ENCODE measurements around the gene NUB1. TPM values are rescaled to one million over a fixed set of nuclear protein-coding genes. Genes with fewer than 3 reads are reported as not detected.

The NUB1 gene
- total RNA-seq, 6 donors from 2014 or later: 37.0 to 80.0 (median 50.0) TPM

GRCh38 chr7:151368136-151368571 is 26.5 kb downstream of the NUB1 start:
- Histone ChIP-seq H3K27me3 (no peaks in the 10 kb centered on the region), H3K36me3 (peaks cover 3 to 52% (median 28%) of the 10 kb centered on the region in 4 donors), H3K9me3 (no peaks in the 10 kb centered on the region), H3K27ac (no peak overlapping the region), H3K4me1 (peaks cover 6 to 11% (median 7%) of the 10 kb centered on the region in 4 donors), H3K4me3 (no peak overlapping the region)
- 16 to 18% methylated on average over 11 of the region's 11 CpGs for WGBS, 2 donors
- ATAC-seq (ENCODE audit: low FRiP score in 2 of 2): peak; percentile 94 to 96
- peak; percentile 83 to 87 for DNase-seq
- no peak for TF ChIP-seq POLR2A (IDR thresholded peaks at IDR 0.05)
- TF ChIP-seq POLR2AphosphoS5 (IDR thresholded peaks at IDR 0.05): peak in 1 of 2 donors; percentile 12
- TF ChIP-seq, protein P1, sequence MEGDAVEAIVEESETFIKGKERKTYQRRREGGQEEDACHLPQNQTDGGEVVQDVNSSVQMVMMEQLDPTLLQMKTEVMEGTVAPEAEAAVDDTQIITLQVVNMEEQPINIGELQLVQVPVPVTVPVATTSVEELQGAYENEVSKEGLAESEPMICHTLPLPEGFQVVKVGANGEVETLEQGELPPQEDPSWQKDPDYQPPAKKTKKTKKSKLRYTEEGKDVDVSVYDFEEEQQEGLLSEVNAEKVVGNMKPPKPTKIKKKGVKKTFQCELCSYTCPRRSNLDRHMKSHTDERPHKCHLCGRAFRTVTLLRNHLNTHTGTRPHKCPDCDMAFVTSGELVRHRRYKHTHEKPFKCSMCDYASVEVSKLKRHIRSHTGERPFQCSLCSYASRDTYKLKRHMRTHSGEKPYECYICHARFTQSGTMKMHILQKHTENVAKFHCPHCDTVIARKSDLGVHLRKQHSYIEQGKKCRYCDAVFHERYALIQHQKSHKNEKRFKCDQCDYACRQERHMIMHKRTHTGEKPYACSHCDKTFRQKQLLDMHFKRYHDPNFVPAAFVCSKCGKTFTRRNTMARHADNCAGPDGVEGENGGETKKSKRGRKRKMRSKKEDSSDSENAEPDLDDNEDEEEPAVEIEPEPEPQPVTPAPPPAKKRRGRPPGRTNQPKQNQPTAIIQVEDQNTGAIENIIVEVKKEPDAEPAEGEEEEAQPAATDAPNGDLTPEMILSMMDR (IDR thresholded peaks at IDR 0.05): peak; percentile 92 to 97 (median 95)
- TF ChIP-seq EP300 (IDR thresholded peaks at IDR 0.05): no peak

DNA sequence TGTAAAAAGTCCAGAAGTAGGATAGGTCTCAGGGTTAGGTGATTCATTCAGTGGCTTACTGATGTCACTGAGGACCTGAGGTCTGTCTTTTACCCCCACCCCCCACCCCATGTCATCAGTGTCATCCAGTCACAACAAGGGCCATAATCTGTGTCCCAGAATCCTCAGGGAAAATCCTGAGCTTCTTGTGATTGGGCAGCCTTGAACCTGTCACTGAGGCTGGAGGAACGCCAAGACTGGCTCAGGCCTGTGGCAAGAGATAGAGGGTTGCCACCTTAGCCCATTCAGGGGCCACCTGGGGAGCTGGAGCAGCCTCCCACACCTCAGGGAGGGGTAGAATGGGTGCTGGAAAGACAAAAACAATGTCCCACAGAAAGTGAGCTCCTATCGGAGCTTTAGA is 29.7 kb downstream of the NUB1 start:
- no peak for DNase-seq
- TF ChIP-seq EP300 (IDR thresholded peaks at IDR 0.05) (no peak), POLR2AphosphoS5 (IDR thresholded peaks at IDR 0.05) (no peak), POLR2A (IDR thresholded peaks at IDR 0.05) (no peak)
- TF ChIP-seq, protein P1 (IDR thresholded peaks at IDR 0.05): no peak
- H3K4me3 ChIP-seq: no peak overlapping the region
- 89 to 100% methylated on average over 2 of the region's 2 CpGs for WGBS, 2 donors
- no peaks in the 10 kb centered on the region for H3K27me3 ChIP-seq
- H3K9me3 ChIP-seq: no peaks in the 10 kb centered on the region
- peaks cover 4 to 8% (median 6%) of the 10 kb centered on the region in 4 donors for H3K4me1 ChIP-seq
- no peak for ATAC-seq (ENCODE audit: low FRiP score in 2 of 2)
- no peak overlapping the region for H3K27ac ChIP-seq
- peaks cover 17 to 76% (median 55%) of the 10 kb centered on the region in 4 donors for H3K36me3 ChIP-seq

DNA sequence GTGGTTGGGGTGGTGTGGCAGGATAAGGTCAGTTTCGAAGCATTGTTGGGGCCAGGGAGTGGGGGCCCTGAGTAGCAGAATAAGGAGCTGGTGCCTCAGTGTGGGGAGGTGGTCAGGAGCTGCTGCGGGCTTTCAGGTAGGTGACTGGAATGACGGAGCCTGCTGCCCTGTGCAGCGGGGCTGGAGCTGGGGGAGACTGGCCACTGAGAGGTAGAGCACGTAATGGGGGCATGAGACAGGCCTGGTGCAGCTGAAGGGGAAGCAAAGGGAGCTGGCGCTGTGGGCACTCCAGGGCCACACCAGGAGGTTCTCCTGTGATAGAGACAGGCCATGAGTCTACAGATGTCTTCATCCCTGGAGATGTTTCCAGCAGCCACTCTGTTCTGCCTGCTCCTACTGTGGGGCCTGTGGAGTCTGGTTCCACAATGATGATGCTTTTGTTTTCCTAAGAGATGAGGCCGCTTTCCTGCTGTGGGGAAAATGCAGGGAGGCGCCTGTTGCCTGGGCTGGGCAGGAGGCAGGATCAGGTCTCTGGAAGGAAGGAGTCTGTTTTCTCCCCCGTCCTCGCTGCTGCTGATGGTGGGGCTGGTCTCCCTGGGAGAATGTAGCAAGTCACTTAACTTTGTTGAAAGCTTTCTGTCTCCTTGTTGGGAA is 31.1 kb downstream of the NUB1 start:
- no peaks in the 10 kb centered on the region for H3K9me3 ChIP-seq
- no peak for DNase-seq
- no peaks in the 10 kb centered on the region for H3K27me3 ChIP-seq
- TF ChIP-seq POLR2A (IDR thresholded peaks at IDR 0.05) (no peak), POLR2AphosphoS5 (IDR thresholded peaks at IDR 0.05) (no peak)
- TF ChIP-seq, protein P1 (IDR thresholded peaks at IDR 0.05): no peak
- ATAC-seq (ENCODE audit: low FRiP score in 2 of 2): no peak
- H3K36me3 ChIP-seq: peaks cover 24 to 91% (median 69%) of the 10 kb centered on the region in 4 donors
- H3K4me1 ChIP-seq: peaks cover 0 to 7% (median 5%) of the 10 kb centered on the region in 4 donors
- H3K4me3 ChIP-seq: no peak overlapping the region
- no peak overlapping the region for H3K27ac ChIP-seq
- WGBS, 2 donors: 94 to 98% methylated on average over 9 to 10 of the region's 10 CpGs

DNA sequence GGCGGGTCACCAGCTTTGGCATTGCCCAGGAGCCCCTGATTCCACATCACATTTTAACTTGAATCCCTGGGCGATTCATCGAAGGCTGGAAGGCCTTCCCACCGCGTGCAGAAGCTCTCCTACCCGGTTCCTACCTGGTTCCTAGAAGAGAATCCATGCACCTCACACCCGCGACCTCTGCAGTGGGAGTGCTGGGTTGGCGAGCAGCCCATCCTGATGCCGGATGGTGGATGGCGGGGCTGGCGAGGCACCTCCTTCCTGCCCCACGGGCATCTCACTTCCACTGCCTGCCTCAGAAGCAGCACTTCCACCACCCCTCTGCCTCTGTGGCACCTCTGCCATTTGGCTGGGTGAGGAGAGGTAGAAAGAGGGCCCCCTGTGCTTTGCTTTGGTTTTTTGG is 32.0 kb downstream of the NUB1 start:
- H3K4me1 ChIP-seq: peaks cover 0 to under 1% (median 0%) of the 10 kb centered on the region in 4 donors

More for the DNA sequence above, 32.0 kb downstream of the NUB1 start:
- DNase-seq (peak in 1 of 2 donors; percentile 58), ATAC-seq (ENCODE audit: low FRiP score in 2 of 2) (no peak)
- Histone ChIP-seq H3K4me3 (no peak overlapping the region), H3K9me3 (no peaks in the 10 kb centered on the region), H3K27me3 (no peaks in the 10 kb centered on the region), H3K27ac (no peak overlapping the region), H3K36me3 (peaks cover 24 to 95% (median 73%) of the 10 kb centered on the region in 4 donors)
- 93 to 95% methylated on average over 8 to 10 of the region's 13 CpGs for WGBS, 2 donors
- TF ChIP-seq, protein P1 (IDR thresholded peaks at IDR 0.05): no peak
- TF ChIP-seq EP300 (IDR thresholded peaks at IDR 0.05): no peak
- TF ChIP-seq POLR2A (IDR thresholded peaks at IDR 0.05): no peak
- TF ChIP-seq POLR2AphosphoS5 (IDR thresholded peaks at IDR 0.05): no peak
